IPS-NIHi11 (cell line): Measurements from ENCODE around the gene SCYGR8.
"Not testable (repeated sequence)": the region's sequence is repeated elsewhere in the genome, so short reads cannot be mapped to it uniquely, and the experiment has no call there.

ENCODE experiments used
- DNase-seq: peaks from one replicate; pipeline ENCODE4 v3.0.0; 2012; ENCODE audit warnings: mixed read lengths, low spot score

SCYGR8 gene

GRCh38 chr2:227745594-227745993 lies at the start of gene SCYGR8:
Gene SCYGR8 (plus strand): TSS chr2:227745894. CDS start chr2:227745894, 0 bp downstream.
- no peak for DNase-seq

GRCh38 chr2:227696990-227697679 lies 48.6 kb upstream of the SCYGR8 start:
- no peak for DNase-seq

GRCh38 chr2:227701556-227701955 lies 44.1 kb upstream of the SCYGR8 start:
- no peak for DNase-seq

GRCh38 chr2:227703280-227703732 lies 42.4 kb upstream of the SCYGR8 start:
- peak; percentile 19 for DNase-seq

- no peak for DNase-seq
These were observed 41.7 kb upstream of the SCYGR8 start for GRCh38 chr2:227703961-227704360.

GRCh38 chr2:227706859-227707258 lies 38.8 kb upstream of the SCYGR8 start:
- DNase-seq: no peak

- no peak for DNase-seq
These were observed 38.3 kb upstream of the SCYGR8 start for GRCh38 chr2:227707390-227707789.

- no peak for DNase-seq
These were observed 34.7 kb upstream of the SCYGR8 start for GRCh38 chr2:227710986-227711385.

GRCh38 chr2:227713291-227713690 lies 32.4 kb upstream of the SCYGR8 start:
- no peak for DNase-seq

- DNase-seq: no peak
These were observed 29.2 kb upstream of the SCYGR8 start for GRCh38 chr2:227716501-227716900.

- peak; percentile 95 for DNase-seq
These were observed 27.8 kb upstream of the SCYGR8 start, which contains the start of gene SLC19A3 for GRCh38 chr2:227717687-227718567. Gene SLC19A3 (minus strand): TSS chr2:227718028. CDS start chr2:227702318, 15,710 bp downstream.

- no peak for DNase-seq
These were observed 26.1 kb upstream of the SCYGR8 start for GRCh38 chr2:227719641-227720040.

- no peak for DNase-seq
These were observed 25.0 kb upstream of the SCYGR8 start for GRCh38 chr2:227720680-227721079.

- not testable (repeated sequence) for DNase-seq
These were observed 22.9 kb upstream of the SCYGR8 start for GRCh38 chr2:227722821-227723220.

GRCh38 chr2:227724394-227725039 lies 21.2 kb upstream of the SCYGR8 start, which contains the start of gene SCYGR6:
Gene SCYGR6 (minus strand): TSS chr2:227724757. CDS start chr2:227724757, 0 bp downstream.
- no peak for DNase-seq

- DNase-seq: no peak
These were observed 17.7 kb upstream of the SCYGR8 start, which contains the start of gene SCYGR7 for GRCh38 chr2:227728035-227728434. Gene SCYGR7 (plus strand): TSS chr2:227728335. CDS start chr2:227728335, 0 bp downstream.

- DNase-seq: no peak
These were observed 6.3 kb upstream of the SCYGR8 start for GRCh38 chr2:227739351-227739750.

- DNase-seq: not testable (repeated sequence)
These were observed 5.0 kb upstream of the SCYGR8 start for GRCh38 chr2:227740705-227741104.

GRCh38 chr2:227748079-227748478 lies 2.4 kb downstream of the SCYGR8 start:
- peak; percentile 65 for DNase-seq

GRCh38 chr2:227756261-227756660 lies 10.6 kb downstream of the SCYGR8 start:
- DNase-seq: not testable (repeated sequence)

- DNase-seq: no peak
These were observed 13.9 kb downstream of the SCYGR8 start for GRCh38 chr2:227759411-227760118.
